GM21619 (cell line): ENCODE measurements around the gene PRPS1L1.

Experiments used
- ATAC-seq: cut with Tn5 transposase; IDR thresholded peaks from one replicate; pipeline ENCODE4 v1.9.1; 2021; ENCODE audit not compliant: unreplicated experiment

PRPS1L1 gene

GRCh38 chr7:18016547-18017444 is 10.8 kb downstream of the PRPS1L1 start:
- ATAC-seq, result no peak

DNA sequence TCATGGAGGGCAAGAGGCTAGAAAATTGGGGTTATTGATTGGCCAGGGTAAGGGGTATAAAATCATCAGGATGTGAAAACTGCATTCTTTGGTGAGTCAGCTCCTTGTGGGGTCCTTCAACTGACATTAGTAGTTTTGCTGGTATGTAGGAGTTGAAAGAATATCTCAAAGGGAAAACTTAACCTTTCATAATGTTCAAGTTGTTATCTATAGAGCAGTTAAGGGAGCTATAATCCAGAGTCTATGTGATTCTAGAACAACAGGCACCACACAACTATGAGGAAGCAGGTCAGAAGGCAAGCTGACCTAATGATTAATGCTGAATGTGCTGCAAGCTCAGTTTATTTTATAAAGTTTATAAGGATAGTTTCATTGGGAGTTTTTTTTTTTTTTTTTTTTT is 13.7 kb downstream of the PRPS1L1 start:
- no peak for ATAC-seq

DNA sequence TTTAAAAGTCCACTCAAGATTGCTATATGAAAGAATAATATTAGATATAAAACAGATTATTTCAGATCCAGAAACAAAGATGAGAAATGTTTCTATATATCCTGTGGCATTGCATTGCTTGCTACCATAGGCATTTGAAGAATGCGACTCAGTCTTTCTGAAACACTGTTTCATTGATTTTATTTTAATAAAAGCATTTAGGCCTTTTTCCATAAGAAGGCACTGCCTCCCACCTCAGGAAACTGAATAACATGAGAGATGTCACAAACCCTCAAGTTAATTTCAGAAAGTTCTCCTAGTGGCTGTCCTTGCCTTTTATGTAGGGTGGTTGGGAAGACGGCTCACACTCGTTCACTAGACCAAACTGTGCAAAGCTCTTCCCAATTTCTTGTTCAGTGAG is 23.3 kb downstream of the PRPS1L1 start:
- no peak for ATAC-seq

GRCh38 chr7:18003286-18003994 is 24.2 kb downstream of the PRPS1L1 start:
- ATAC-seq, result no peak

GRCh38 chr7:17998692-17999091 is 29.0 kb downstream of the PRPS1L1 start:
- no peak for ATAC-seq

DNA sequence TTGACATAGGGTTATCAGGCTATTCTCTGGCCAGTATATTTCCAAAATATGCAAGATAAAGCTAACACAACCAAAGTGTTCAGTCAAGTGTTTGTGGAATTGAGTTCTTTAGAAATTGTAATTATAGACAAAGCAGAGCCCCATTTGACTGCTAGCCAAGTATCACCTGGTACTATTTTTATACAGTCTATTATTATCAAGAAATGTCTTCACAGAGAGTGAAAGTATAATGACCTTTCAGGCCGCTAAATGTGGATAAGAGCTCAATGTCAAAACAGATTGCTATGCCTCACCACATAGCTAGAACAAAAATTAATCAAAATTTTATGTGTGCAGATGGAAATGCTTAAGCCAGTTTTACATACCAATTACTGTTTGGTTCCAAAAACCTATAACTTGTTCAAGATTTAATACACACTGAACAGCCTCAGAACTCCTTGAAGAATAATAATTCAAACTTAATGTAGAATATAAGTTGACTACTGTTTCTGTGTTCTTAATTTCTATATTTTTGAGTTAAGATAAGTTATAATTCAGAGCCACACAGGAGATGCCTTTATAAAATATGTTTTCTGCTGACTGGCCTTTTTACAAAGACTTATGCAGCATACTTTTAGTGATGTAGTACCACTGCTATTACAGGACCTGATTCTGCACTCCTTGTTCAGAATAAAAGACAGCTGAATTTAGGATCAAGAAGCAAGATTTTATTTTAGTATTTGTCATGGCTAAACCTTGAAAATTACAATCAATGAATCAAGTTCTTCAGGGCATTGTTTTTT is 31.0 kb downstream of the PRPS1L1 start:
- no peak for ATAC-seq

DNA sequence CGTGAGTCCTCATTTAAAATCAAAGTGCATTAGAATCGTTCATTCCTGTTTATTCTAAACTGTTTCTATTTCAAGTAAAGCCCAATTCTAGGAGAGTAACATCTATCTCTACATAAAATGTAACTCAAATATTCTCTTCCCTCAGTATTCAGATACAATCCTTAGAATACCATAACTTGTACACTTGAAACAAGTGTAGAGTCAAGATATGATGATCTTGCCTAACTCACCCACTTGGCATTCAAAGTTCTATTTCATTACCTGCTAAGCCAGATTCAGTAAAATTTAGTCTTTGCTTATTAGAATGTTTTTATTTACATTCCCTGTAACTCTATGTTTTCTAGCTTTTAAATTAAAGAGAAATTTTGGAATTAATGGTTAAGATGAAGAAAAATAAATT is 31.6 kb downstream of the PRPS1L1 start:
- no peak for ATAC-seq

GRCh38 chr7:17994079-17994850 is 33.4 kb downstream of the PRPS1L1 start:
- no peak for ATAC-seq

- no peak for ATAC-seq
Measured at GRCh38 chr7:17991866-17992648, 35.6 kb downstream of the PRPS1L1 start.

- no peak for ATAC-seq
Measured at GRCh38 chr7:17990761-17991160, 36.9 kb downstream of the PRPS1L1 start.

GRCh38 chr7:17989546-17989945 is 38.1 kb downstream of the PRPS1L1 start:
- ATAC-seq, result no peak

DNA sequence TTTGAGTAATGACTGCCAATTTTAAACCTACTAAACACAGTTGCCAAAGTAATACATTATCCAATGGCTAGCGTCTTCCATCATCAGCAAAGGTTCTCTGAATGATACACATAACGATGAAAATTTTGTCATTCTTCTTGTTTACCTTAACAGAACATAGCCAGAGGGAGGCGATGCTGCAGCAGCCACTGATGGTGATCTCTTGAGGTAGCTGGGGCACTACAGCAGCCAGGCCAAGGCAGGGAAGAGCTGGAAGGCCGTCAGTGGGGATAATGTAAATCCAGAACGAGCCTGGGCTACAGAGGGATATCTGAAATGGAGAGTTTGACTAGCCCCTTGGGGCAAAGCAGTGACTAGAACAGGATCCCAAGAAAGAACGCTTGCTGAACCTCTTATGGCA is 38.8 kb downstream of the PRPS1L1 start:
- ATAC-seq, result no peak

GRCh38 chr7:17988141-17988540 is 39.5 kb downstream of the PRPS1L1 start:
- ATAC-seq, result no peak

DNA sequence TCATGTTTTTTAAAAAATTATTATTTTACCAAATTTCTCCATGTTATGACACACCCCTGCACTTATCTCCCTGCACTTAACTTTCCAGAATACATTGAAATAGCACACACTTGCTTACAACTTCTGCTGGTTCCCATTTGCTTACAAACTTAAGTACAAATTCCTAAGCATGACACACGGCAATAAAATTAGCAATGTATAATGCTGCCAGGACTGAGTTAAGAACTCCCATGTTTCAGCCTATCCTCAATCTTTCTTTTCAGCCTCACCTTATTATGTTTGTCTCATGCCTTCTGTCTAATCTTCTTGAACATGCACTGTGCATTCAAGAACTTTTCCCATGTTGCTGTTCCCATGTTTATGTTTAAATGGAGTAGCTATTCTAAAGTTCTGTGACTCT is 40.8 kb downstream of the PRPS1L1 start:
- no peak for ATAC-seq

DNA sequence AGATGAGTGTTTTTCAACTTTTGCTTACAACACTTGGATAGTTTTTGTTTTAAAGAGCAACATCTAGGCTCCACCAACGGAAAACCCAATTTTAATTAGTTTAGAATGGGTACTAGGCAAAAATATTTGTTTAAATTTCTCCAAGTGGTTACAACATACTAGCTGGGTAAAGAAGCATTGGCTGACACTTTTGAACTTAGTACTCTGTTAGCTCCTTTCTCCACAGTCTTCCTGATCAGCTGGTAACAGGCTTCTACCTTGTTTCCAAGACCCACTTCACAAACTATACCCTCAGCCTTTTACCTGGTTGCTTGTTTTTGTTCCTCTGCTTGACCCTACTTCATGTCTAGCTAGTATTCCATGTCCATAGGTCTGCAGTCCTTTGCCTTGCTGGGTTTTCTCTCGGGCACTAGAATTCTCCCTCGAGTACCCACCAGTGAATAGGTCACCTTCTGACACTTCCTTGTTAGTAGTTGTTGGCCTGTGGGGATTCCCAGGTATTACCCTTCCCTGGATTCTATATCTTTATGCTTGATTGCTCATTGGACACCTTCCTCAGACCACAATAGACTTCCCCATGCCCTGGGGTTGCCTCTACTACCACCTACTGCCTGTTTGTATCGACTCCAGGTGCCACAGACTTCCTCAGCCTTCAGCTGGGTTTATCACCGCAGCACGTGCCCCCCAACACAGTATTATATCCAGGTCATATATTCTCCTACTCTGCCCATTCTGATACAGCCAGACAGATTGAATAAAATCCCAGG is 42.0 kb downstream of the PRPS1L1 start:
- no peak for ATAC-seq

- no peak for ATAC-seq
Measured at GRCh38 chr7:17984288-17984687, 43.4 kb downstream of the PRPS1L1 start.

GRCh38 chr7:17983221-17984062 is 44.2 kb downstream of the PRPS1L1 start:
- ATAC-seq, result no peak

DNA sequence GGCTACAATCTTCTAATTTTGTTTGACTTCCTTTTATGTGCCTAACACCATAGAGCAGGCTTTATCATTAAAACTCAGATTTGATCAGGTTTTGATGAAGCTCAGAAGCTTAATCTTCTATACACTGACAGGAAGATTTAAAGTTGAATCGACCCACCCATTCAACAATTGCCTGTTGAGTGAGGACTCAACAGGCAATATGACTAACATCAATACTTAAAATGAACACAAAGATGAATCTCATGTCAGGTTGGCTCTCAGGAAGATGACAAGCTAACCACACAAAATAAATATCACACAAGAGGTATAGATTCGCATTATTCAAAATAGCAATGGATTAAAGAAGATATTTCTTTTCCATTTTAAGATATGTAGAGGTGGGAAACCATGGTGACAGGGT is 50.7 kb downstream of the PRPS1L1 start:
- ATAC-seq, result no peak
